GM20000 (cell line): Measurements from ENCODE around the gene RHOT2.

Experiments used
- DNase-seq: peaks from one replicate; pipeline ENCODE4 v3.0.0; 2012; ENCODE audit warnings: low spot score
- CTCF ChIP-seq: IDR thresholded peaks from 2 replicates; pipeline ENCODE4 v1.5.1; 2012; ENCODE audit warnings: mild to moderate bottlenecking, control low read depth; ENCODE audit errors: extremely low read depth, missing control alignments

Gene RHOT2

GRCh38 chr16:651844-652243 is 16.1 kb upstream of the RHOT2 start:
- TF ChIP-seq CTCF, result no peak
- DNase-seq, result no peak

DNA sequence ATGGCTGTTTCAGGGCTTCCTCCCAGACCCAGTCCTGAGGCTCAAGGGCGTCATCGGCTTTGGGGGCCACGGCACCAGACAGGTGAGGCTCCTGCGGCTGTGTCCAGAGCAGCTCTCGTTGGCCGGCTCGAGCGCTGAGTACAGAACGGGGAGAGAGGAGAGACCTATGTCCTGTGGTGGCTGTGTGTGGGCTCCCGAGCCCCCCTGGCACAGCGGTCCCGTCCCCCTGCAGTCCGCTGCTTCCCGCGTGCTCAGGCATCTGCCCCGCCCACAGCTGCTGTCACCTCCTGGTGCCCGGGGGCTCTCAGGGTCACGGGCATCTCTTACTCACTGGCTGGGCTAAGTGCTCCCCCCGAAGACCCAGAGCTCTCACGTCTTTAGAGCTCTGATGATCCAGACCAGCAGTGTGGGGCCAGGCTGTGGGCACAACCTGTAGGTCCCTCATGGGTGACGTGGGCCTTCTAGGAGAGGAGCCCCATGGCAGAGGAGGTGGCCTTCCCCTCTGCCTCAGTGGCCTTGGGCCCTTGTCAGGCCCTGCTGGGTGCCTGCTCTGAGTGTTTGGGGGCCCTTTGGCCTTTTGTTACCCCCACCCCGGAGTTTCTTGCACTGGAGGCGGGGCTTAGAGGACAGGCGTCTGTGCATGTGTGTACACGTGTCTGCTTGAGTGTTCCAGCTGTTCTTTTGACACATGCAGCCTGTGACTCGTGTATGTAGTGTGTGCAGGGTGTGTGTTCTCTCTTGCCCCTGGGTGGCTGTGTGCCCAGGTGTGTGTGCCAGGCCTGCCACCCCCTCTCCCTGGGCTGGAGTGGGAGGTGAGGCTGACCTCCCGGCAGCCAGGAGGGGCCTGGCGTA is 15.3 kb upstream of the RHOT2 start:
- DNase-seq, result no peak
- no peak for TF ChIP-seq CTCF

- no peak for DNase-seq
- no peak for TF ChIP-seq CTCF
Observed at GRCh38 chr16:654034-654433, 13.9 kb upstream of the RHOT2 start.

DNA sequence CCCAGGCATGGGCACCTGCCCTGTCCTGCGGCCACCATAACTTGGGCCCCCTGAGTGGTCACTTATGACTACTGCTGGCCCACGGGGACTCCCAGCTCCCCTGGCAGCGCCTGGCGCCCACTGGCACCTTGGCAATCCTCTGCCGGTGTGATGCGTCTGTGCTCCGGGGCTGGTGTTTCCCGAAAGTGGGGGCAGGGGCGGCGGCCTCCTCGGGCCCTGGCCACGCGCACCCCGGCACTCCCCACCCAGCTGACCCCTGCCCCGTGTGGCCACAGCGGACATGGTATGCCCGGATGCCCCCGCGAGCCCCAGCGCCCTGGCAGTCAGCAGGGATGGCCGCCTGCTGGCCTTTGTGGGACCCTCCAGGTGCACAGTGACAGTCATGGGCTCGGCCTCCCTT is 10.4 kb upstream of the RHOT2 start:
- DNase-seq, result no peak
- TF ChIP-seq CTCF, result no peak

DNA sequence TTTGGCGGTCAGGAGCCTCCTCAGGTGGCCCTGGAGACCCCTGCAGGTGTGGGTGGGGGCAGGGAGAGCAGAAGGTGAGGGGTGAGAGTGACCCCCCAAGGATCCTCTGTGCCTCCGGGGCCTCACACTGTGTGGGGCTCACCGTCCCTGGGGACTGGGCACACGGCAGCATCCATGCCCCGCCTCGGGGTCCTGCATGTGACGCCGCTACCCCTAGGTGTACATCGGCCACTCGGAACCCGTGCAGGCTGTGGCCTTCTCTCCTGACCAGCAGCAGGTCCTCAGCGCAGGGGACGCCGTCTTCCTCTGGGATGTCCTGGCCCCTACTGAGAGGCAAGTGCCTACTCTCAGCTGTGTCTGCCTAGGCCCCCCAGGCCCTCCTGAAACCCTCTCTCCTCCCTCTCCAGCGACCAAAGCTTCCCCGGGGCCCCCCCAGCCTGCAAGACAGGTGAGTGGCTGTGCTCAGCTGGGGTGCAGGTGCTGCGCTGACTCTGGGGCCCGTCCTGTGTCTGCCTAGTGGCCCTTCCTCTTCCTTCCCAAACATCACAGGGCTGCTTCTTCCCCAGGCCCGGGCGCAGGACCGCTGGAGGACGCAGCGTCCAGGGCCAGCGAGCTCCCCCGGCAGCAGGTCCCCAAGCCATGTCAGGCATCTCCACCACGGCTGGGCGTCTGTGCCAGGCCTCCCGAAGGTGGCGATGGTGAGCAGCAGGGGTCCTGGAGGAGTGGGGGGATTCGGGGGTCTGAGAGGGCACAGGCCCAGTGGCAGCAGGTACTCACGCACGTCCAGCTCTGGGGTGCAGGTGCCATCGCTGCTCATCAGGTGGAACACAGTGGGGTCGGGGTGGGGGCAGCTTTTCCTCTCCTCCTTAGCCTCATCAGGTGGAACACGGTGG is 9.0 kb upstream of the RHOT2 start:
- TF ChIP-seq CTCF, result no peak

GRCh38 chr16:659618-660017 is 8.3 kb upstream of the RHOT2 start:
- no peak for DNase-seq
- TF ChIP-seq CTCF, result no peak

More for the DNA sequence above, 9.0 kb upstream of the RHOT2 start:
- no peak for DNase-seq

- no peak for TF ChIP-seq CTCF
- DNase-seq, result no peak
Observed at GRCh38 chr16:660132-660458, 7.8 kb upstream of the RHOT2 start.
